Measurements from ENCODE around the gene ASPG.

- TF ChIP-seq CTCF (IDR thresholded peaks at IDR 0.05; ENCODE audit: poor library complexity), result no peak
- no peak for TF ChIP-seq EZH2phosphoT487 (IDR thresholded peaks at IDR 0.05; ENCODE audit: low read depth, severe bottlenecking, unreplicated experiment)
- no peak for TF ChIP-seq EZH2 (IDR thresholded peaks at IDR 0.05; ENCODE audit: borderline replicate concordance)
These were observed 25.1 kb downstream of the ASPG start for GRCh38 chr14:104110491-104111209.

All from hepatocyte (in vitro differentiated cells).